Stimulated activated CD8-positive, alpha-beta memory T cell treated with anti-CD3 and anti-CD28 coated beads, Interleukin-15, amount 100 ng/mL, for 4 hours (primary cell): ENCODE results near the gene EFHD1.
"Not testable (repeated sequence)": the region's sequence is repeated elsewhere in the genome, so short reads cannot be mapped to it uniquely, and the experiment has no call there.

ENCODE experiments used
- DNase-seq, 2 donors: peaks; one replicate each; pipeline ENCODE4 v3.0.0-alpha.2; 2020; ENCODE audit warnings: low read depth in 2 of 2

The EFHD1 gene

GRCh38 chr2:232621186-232621585 lies 12.2 kb upstream of the EFHD1 start:
- DNase-seq = no peak

GRCh38 chr2:232622563-232622962 lies 10.8 kb upstream of the EFHD1 start:
- DNase-seq = no peak

- DNase-seq = no peak
These were observed 9.3 kb upstream of the EFHD1 start for GRCh38 chr2:232623768-232624765.

- DNase-seq = no peak
These were observed 6.8 kb upstream of the EFHD1 start for GRCh38 chr2:232626584-232626983.

GRCh38 chr2:232628466-232629128 lies 4.8 kb upstream of the EFHD1 start:
- no peak for DNase-seq

- DNase-seq = no peak
These were observed 4.3 kb upstream of the EFHD1 start for GRCh38 chr2:232629129-232629475.

GRCh38 chr2:232632229-232632903 lies 1.0 kb upstream of the EFHD1 start:
- no peak for DNase-seq

- no peak for DNase-seq
These were observed 446 bp upstream of the EFHD1 start for GRCh38 chr2:232632904-232633412.

- DNase-seq = no peak
These were observed 1.1 kb downstream of the EFHD1 start for GRCh38 chr2:232634206-232635150.

GRCh38 chr2:232635376-232635775 lies 2.0 kb downstream of the EFHD1 start:
- DNase-seq = not testable (repeated sequence)

- no peak for DNase-seq
These were observed 2.4 kb downstream of the EFHD1 start for GRCh38 chr2:232635820-232636219.

GRCh38 chr2:232636788-232637420 lies 3.5 kb downstream of the EFHD1 start:
- no peak for DNase-seq

GRCh38 chr2:232637866-232638583 lies 4.6 kb downstream of the EFHD1 start:
- DNase-seq = no peak

GRCh38 chr2:232641153-232641848 lies 7.9 kb downstream of the EFHD1 start:
- no peak for DNase-seq

GRCh38 chr2:232643147-232643425 lies 9.7 kb downstream of the EFHD1 start:
- no peak for DNase-seq

GRCh38 chr2:232643813-232644347 lies 10.5 kb downstream of the EFHD1 start:
- no peak for DNase-seq

- DNase-seq = no peak
These were observed 11.7 kb downstream of the EFHD1 start for GRCh38 chr2:232645061-232645460.

GRCh38 chr2:232646726-232647125 lies 13.3 kb downstream of the EFHD1 start:
- no peak for DNase-seq

- no peak for DNase-seq
These were observed 13.9 kb downstream of the EFHD1 start for GRCh38 chr2:232647261-232647660.
